ENCODE results near the gene GRAMD1A. TPM values are rescaled to one million over a fixed set of nuclear protein-coding genes. Genes with fewer than 3 reads are reported as not detected.

The GRAMD1A gene
- total RNA-seq, 2 experiments from 2014 or later = 84.2 to 124 TPM

DNA sequence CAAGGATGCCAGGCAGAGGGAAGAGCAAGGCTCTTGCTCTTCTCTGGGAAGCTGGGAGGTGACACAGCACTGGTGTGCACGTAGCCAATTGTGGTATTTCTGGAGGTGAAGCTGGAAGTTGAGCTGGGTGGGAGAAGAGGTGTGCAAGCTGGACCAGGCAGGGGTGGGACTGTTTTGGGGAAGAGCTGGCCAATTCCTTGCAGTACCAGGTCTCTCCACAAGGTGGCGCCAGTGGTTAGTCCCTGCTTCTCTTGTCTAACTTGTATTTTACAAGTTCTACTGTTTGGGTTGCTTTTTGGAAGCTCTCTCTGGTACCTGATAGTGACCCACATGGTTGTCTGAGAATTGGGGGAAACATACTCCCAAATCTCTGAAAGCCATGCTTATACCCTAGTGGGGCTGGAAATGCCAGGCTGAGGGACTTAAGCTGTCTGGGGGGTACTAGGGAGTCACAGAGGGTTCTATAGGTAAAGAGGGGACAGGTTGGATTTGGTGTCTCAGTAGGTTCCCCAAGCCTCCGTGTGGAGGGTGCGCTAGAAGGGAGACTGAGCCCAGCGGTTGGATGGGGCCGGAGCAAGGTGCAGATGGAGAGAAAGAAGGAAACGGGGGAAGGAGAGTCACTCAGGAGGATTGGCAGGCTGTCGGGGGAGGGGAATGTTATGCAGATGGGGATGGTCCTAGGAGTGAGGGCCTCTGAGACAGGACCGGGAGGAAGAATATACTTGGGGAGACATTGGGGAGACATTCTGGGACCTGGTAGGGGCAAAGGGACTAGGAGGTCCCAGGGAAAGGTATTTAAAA, 44.4 kb downstream of the GRAMD1A start:
- H4K20me1 ChIP-seq (ENCODE audit: insufficient read depth, low read length) = no peaks in the 10 kb centered on the region
- H3K4me2 ChIP-seq (ENCODE audit: low read length) = no peak overlapping the region
- H2AFZ ChIP-seq (ENCODE audit: low read length) = no peak overlapping the region
- no peak for TF ChIP-seq EZH2phosphoT487 (IDR thresholded peaks at IDR 0.05; ENCODE audit: borderline replicate concordance, low read depth, low read length)
- TF ChIP-seq, protein P1, sequence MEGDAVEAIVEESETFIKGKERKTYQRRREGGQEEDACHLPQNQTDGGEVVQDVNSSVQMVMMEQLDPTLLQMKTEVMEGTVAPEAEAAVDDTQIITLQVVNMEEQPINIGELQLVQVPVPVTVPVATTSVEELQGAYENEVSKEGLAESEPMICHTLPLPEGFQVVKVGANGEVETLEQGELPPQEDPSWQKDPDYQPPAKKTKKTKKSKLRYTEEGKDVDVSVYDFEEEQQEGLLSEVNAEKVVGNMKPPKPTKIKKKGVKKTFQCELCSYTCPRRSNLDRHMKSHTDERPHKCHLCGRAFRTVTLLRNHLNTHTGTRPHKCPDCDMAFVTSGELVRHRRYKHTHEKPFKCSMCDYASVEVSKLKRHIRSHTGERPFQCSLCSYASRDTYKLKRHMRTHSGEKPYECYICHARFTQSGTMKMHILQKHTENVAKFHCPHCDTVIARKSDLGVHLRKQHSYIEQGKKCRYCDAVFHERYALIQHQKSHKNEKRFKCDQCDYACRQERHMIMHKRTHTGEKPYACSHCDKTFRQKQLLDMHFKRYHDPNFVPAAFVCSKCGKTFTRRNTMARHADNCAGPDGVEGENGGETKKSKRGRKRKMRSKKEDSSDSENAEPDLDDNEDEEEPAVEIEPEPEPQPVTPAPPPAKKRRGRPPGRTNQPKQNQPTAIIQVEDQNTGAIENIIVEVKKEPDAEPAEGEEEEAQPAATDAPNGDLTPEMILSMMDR (conservative IDR thresholded peaks at IDR 0.05; ENCODE audit: low read length) = peak; percentile 99
- no peak overlapping the region for H3K4me3 ChIP-seq (ENCODE audit: low read depth, low read length, poor library complexity, severe bottlenecking)
- peaks cover 11% of the 10 kb centered on the region for H3K4me1 ChIP-seq (ENCODE audit: insufficient read depth, low read length, poor library complexity, severe bottlenecking)
- DNase-seq (ENCODE audit: low spot score) = peak; percentile 56
- ChIA-PET POLR2A (no interaction called here), CTCF (ENCODE audit: unreplicated experiment) (interaction anchor here (0.7 to 0.8 kb wide), 2 partner anchors 22 to 97 kb away, joined by 3 read pairs; no protein-coding TSS in a partner anchor)
- intact Hi-C loops (cut with micrococcal nuclease; ENCODE audit: unreplicated experiment) = loop anchor here (1.0 to 2.0 kb wide), 2 partner anchors 46 to 72 kb away; no protein-coding TSS in a partner anchor
- no peaks in the 10 kb centered on the region for H3K9me3 ChIP-seq (ENCODE audit: low read length)
- no TSS peak for BruUV-seq (replicated peaks)
- no peaks in the 10 kb centered on the region for H3K79me2 ChIP-seq (ENCODE audit: insufficient read depth, low read depth, low read length)
- H3K9me2 ChIP-seq (ENCODE audit: insufficient read depth, low read length) = no peaks in the 10 kb centered on the region
- no peaks in the 10 kb centered on the region for H3K36me3 ChIP-seq (ENCODE audit: insufficient read depth, low read length)
- no peak overlapping the region for H3K27ac ChIP-seq (ENCODE audit: low read depth, low read length, poor library complexity, severe bottlenecking)

DNA sequence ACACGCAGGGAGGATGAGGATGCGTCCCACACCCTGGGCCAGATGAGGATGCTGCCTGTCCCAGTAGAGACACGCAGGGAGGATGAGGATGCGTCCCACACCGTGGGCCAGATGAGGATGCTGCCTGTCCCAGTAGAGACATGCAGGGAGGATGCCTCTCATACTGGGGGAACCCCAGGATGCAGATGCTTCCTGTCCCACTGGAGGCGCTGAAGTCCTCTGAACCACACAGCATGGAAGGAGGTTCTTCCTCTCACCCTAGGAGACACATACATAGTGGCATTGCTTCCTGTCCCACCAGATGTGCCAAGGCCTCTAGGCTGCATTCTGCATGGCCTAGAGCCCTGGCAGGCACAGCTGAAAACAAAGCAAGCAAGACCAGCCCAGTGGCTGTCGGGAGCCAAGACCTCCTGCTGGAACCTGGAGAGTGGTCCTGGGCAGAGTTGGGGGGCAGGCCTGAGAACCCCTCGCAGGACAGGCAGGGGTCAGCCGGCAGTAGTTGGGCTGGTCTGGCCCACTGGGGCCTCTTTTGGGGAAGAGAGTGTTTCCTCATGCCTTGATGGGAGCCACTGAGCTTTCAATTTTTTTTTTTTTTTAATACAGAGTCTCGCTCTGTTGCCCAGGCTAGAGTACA, 45.7 kb downstream of the GRAMD1A start:
- H3K4me1 ChIP-seq (ENCODE audit: insufficient read depth, low read length, poor library complexity, severe bottlenecking) = peaks cover 11% of the 10 kb centered on the region
- H3K4me2 ChIP-seq (ENCODE audit: low read length) = peak overlapping the region; percentile 50; the same call in 1 of the 2 replicates
- DNase-seq (ENCODE audit: low spot score) = peak; percentile 86
- intact Hi-C loops (cut with micrococcal nuclease; ENCODE audit: unreplicated experiment) = loop anchor here (2.0 kb wide), 1 partner anchor 73 kb away; no protein-coding TSS in a partner anchor
- ChIA-PET CTCF (ENCODE audit: unreplicated experiment) (interaction anchor here (1.0 to 1.2 kb wide), 2 partner anchors 21 to 22 kb away, joined by 3 read pairs; no protein-coding TSS in a partner anchor), POLR2A (interaction anchor here (1.1 kb wide), 1 partner anchor 12 kb away, joined by 4 read pairs; no protein-coding TSS in a partner anchor)
- BruUV-seq (replicated peaks) = no TSS peak
- H3K4me3 ChIP-seq (ENCODE audit: low read depth, low read length, poor library complexity, severe bottlenecking) = no peak overlapping the region
- H3K79me2 ChIP-seq (ENCODE audit: insufficient read depth, low read depth, low read length) = no peaks in the 10 kb centered on the region
- H3K9me2 ChIP-seq (ENCODE audit: insufficient read depth, low read length) = no peaks in the 10 kb centered on the region
- H3K9me3 ChIP-seq (ENCODE audit: low read length) = no peaks in the 10 kb centered on the region
- no peaks in the 10 kb centered on the region for H3K36me3 ChIP-seq (ENCODE audit: insufficient read depth, low read length)
- H3K27ac ChIP-seq (ENCODE audit: low read depth, low read length, poor library complexity, severe bottlenecking) = no peak overlapping the region
- TF ChIP-seq, protein P1 (conservative IDR thresholded peaks at IDR 0.05; ENCODE audit: low read length) = peak; percentile 76
- no peak for TF ChIP-seq EZH2phosphoT487 (IDR thresholded peaks at IDR 0.05; ENCODE audit: borderline replicate concordance, low read depth, low read length)
- H2AFZ ChIP-seq (ENCODE audit: low read length) = peak overlapping the region; percentile 93
- no peaks in the 10 kb centered on the region for H4K20me1 ChIP-seq (ENCODE audit: insufficient read depth, low read length)
